Activated CD8-positive, alpha-beta memory T cell treated with anti-CD3 and anti-CD28 coated beads, Interleukin-2, amount 50 U/mL, for 4 hours (primary cell): ENCODE measurements around the gene ANKFY1.
"Not testable (repeated sequence)": the region's sequence is repeated elsewhere in the genome, so short reads cannot be mapped to it uniquely, and the experiment has no call there.

Experiments
- DNase-seq: peaks from one replicate; pipeline ENCODE4 v3.0.0-alpha.2; 2020

ANKFY1 gene

GRCh38 chr17:4152471-4152870 is 111.3 kb downstream of the ANKFY1 start:
- DNase-seq, result no peak

DNA sequence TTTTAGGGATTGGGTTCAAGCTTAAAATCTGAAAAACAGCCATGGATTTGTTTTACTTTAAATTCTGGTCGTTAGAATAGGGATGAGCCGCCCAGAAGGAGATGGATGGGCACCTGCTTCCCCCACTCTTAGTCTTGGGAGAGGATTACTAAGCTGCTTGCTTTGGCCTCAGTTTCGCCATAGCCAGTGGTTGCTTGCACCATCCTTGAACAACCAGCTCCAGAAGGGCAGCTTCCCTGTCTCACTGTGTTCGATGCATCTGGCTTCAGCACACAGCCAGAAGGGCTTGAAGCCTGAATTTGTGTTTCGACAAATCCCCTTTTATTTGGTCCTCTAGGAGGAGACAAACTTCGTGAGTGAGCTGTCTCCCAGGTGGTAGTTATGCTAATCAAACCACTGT is 113.7 kb downstream of the ANKFY1 start:
- no peak for DNase-seq

DNA sequence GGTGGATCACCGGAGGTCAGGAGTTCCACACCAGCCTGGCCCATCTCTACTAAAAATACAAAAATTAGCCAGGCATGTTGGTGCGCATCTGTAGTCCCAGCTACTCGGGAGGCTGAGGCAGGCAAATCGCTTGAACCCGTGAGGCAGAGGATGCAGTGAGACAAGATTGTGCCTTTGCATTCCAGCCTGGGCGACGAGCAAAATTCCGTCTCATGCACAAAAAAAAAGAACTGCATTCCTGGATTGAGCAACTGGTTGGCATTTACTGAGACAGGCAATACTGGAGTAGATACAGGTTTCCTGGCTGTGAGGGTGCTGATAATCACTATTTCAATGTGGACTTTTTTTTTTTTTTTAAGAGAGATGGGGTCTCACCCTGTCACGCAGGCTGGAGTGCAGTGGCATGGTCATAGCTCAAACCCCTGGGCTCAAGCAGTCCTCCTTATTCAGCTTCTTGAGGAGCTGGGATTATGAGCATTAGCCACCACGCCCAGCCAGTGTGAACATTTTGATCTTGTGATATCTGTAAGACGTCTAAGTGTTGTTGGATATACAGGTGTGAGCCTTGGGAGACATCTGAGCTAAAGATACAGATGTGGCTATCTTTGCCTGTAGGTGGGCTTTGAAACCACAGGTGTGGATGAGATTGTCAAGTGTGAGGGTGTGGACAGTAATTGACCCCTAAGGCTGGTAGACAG is 115.0 kb downstream of the ANKFY1 start:
- no peak for DNase-seq

DNA sequence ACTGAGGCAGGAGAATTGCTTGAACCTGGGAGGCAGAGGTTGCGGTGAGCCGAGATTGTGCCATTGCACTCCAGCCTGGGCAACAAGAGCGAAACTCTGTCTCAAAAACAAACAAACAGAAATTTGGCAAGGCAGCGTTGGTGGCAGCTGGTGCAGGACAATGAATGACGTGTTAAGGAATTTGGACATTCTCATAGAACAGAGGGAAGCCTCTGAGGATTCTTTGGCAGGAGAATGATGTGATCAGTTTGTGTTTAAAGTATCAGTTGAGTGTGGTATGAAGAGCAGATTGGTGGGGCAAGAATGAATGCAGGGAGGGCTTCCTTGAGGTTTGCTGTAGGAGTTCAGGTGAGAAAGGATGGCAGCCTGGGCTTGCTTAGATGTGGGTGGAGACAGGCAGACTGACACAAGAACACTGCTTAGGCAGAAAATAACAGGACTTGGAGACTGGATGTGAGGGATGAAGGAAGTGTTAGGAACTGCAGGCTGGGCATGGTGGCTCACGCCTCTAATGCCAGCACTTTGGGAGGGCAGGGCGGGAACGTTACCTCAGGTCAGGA is 115.9 kb downstream of the ANKFY1 start:
- DNase-seq, result no peak

DNA sequence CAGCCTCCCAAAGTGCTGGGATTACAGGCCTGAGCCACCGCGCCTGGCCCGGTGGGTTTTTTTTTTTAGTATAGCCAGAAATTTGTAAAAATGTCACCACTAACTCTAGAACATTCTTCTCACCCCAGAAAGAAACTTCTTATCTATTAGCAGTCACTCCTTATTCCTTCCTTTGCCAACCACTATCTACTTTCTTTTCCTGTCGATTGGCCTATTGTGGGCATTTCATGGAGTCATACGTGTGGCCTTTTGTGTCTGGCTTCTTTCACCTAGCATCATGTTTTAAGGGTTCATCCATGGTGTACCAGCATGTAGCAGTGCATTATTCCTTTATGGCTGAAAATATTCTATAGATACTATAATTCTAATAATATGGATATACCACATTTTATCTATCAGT is 117.1 kb downstream of the ANKFY1 start:
- DNase-seq, result no peak

DNA sequence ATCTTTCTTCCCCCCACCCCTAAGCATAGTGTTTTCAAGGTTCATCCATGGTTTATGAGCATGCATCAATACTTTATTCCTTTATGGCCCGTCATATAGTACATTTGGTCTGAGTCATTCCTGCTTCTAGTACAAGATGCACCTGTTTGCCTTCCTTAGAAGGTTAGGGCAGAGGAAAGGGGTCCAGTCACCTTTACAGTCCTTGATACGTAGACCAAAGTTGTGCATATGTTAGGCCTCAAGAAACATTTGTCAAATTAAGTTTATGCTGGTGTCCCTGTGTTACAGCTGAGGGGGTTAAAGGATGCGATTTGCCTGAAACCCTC is 119.4 kb downstream of the ANKFY1 start:
- no peak for DNase-seq

GRCh38 chr17:4143563-4144421 is 120.0 kb downstream of the ANKFY1 start:
- DNase-seq, result peak; percentile 89

DNA sequence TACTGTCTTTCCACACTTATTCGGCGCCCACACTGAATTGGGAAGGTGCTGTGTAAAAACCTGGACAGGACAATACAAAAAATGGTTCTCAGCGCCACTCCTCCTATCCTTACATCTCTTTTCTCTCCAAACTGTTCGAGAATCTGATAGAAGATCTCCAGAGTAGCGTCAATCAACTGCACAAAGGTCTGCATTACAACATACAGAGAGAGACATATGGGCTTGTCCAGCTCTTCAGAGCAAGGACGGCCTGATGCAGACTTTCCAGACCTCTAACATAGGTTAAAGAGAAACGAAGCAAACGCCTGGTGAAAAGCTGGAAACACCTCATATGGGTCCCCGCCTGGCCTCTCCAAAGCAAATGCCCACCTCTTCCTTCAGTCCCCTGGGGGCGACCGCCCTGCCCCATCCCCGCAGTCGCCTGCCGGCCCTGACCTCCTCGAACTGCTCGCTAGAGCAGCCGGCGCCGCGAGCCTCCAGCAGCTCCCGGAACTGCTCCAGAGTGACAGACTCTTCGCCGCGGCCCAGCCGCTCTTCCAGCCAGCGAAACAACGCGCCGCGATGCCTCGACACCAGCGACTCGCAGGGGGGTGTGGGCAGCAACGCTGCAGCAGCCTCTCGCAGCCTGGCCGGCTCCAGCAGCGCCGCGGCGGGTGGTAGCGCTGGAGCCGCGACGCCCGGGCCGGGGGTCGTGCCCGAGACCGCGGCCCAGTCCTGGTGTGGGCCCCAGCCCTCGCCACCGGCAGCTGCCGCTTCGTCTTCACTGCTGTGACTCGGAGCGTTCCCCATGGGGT is 121.5 kb downstream of the ANKFY1 start:
- DNase-seq, result peak; percentile 45

GRCh38 chr17:4140125-4140524 is 123.7 kb downstream of the ANKFY1 start:
- no peak for DNase-seq

GRCh38 chr17:4138906-4139526 is 124.8 kb downstream of the ANKFY1 start:
- DNase-seq, result not testable (repeated sequence)

DNA sequence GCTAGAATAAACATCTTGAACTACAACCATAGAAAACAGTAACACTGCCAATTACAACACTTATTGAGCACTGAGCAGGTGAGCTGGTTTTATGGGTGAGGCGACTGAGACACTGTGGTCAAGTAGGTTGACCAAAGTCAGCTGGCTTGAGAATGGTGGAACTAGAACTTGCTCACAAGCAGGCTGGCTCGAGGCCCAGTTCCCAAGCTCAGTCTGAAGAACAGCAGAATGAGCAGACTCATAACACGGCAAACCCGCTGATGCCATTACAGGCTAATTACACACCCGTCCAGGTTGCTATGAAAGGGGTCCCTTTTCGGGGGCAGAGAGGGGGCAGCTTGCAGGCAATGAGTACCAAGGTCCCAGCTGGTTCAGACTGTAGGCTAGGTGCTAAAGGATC is 127.4 kb downstream of the ANKFY1 start:
- no peak for DNase-seq

DNA sequence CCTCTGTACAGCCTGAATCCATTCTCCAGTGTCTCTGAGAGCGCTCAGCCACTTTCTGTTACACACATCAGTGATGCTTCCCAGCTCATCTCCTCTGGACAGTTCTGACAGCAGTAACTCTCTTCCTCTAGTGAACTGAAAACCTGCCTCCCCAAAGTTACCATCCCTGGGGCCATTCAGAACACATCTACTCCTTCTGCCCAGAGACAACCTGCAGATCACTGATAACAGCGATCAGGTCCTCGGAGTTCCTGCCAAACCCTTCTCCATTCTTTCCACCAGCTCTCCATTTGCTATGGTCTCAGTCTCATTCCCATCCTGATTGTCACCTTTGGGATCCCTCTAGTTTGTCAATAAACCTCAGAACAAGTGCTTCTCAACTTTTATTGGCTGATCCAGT is 128.3 kb downstream of the ANKFY1 start:
- DNase-seq, result no peak

DNA sequence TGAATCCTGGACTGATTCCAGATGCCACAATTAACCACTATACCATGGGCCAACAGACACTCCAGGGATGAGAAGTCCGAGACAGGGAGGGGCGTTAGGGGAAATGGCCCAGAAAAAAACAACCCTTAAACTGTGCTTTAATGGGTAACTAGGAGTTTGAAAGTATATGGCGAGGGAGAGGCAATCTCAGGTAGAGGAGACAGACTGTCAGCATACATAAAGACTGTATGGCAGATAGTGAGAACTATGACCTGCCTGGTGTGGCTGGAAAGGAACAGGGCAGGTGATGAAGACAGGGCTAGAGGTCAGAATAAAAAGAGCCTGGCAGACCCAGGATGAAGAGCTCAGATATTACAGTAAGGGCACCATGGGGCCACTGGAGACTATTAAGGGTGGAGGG is 129.1 kb downstream of the ANKFY1 start:
- DNase-seq, result no peak

DNA sequence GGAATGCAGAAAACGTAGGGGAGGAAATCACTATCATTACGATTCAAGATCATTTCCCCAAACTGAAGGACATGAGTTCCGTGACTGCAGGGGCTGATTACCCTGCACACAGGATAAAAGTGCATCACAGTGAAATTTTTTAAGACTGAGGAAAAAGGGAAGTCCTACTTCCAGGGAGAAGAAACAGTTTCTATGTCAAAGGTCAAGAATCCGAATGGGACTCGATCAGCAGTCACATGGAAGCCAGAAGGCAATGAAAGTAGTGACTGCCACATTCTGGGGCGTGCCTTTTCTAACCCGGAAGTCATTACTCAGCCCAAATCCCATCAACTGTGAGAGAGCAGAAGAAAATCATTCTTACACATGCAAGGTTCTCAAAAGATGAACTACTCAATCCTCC is 133.1 kb downstream of the ANKFY1 start:
- no peak for DNase-seq

- no peak for DNase-seq
Observed at GRCh38 chr17:4127555-4127954, 136.2 kb downstream of the ANKFY1 start.

- no peak for DNase-seq
Observed at GRCh38 chr17:4125552-4125951, 138.2 kb downstream of the ANKFY1 start.

- no peak for DNase-seq
Observed at GRCh38 chr17:4124999-4125398, 138.8 kb downstream of the ANKFY1 start.

DNA sequence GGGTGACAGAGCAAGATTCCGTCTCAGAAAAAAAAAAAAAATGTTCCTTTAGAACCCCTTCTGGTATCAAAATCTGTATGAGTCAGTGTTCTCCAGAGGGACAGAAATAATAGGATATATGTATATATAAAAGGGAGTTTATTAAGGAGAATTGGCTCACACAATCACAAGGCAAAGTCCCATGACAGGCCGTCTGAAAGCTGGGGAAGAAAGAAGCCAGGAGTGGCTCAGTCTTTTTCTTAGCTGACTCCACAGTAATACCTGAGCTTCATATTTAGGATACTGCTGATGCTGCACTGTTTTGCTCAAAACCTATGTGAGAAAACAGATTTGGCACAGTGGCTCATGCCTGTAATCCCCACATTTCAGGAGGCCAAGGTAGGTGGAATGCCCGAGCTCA is 143.4 kb downstream of the ANKFY1 start:
- no peak for DNase-seq

DNA sequence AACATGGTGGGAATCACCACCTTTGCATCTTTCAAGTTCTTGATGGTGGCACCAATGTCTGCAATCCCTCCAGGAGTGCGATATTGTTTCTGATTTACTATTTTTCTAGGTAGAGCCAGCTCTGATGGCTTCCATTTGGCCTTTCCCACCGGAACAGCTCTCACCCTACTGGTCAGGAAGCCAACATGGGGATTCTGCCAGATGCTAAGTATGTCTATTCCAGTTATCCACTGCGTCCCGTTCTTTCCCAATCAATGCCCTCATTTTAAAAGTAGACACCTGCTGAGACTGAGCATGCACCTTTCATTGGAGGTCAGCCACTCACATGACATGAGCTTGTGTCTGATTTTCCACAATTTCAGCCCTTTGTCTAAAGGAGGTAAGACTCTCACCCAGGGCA is 144.5 kb downstream of the ANKFY1 start:
- no peak for DNase-seq

DNA sequence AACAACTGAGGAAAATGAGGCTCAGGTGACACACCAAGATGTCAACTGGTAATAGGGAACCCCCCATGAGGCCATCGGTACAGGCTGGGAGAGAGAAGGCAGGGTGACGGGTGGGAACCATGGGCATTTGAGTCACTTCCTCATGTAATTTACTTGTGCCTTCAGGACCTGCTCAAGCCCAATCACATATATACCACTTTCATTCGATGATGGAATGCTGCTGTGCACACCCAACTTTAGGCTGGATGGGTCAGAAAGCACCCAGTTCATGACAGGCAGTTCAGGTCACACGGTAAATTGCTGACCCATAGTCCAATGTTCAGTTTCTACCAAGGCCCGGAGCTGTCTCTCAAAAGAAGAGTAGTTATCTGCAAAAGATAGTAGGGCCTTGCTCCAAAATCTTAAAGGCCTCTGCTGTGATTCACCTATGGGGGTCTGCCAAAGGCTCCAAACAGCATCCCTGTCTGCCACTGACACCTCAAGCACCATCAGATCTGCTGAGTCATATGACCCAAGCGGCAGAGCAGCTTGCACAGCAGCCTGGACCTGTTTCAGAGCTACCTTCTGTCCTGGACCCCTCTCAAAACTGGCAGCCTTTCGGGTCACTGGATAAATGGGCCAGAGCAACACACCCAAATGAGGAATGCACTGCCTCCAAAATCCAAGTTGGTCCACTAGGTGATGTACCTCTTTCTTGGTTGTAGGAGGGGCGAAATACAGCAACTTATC is 145.6 kb downstream of the ANKFY1 start:
- no peak for DNase-seq

DNA sequence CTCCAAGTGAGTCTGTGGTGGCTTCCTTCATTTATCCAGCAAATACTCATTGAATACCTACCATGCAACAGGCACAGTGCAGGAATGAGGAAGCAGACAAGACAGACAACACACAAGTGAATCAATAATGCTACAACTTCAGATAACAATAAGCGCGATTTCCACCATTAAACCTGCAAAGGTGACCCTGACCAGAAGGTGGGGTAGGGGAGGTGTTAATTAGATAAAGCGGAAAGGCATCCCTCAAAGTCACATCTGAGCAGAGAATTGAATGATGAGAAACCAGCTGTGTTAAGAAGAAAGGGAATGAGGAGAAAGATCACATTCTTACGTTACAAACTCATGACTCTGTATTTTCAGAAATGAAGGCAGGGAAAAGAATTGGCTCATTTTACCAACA is 147.3 kb downstream of the ANKFY1 start:
- DNase-seq, result no peak
